ENCODE measurements around the gene TLR9. TPM values are rescaled to one million over a fixed set of nuclear protein-coding genes. Genes with fewer than 3 reads are reported as not detected.

The TLR9 gene
- total RNA-seq, 4 donors from 2014 or later = 0.19 to 0.61 TPM; not detected in 2

- DNase-seq (ENCODE audit: low spot score in 2 of 2) = no peak
- intact Hi-C loops (cut with DNase I; ENCODE audit: low total_unique reads) = no loop called here
- no peak overlapping the region for H3K4me3 ChIP-seq (ENCODE audit: low read depth, poor library complexity, severe bottlenecking)
- 80 to 89% methylated on average over 4 of the region's 4 CpGs for WGBS, 2 donors
- TF ChIP-seq, protein P1, sequence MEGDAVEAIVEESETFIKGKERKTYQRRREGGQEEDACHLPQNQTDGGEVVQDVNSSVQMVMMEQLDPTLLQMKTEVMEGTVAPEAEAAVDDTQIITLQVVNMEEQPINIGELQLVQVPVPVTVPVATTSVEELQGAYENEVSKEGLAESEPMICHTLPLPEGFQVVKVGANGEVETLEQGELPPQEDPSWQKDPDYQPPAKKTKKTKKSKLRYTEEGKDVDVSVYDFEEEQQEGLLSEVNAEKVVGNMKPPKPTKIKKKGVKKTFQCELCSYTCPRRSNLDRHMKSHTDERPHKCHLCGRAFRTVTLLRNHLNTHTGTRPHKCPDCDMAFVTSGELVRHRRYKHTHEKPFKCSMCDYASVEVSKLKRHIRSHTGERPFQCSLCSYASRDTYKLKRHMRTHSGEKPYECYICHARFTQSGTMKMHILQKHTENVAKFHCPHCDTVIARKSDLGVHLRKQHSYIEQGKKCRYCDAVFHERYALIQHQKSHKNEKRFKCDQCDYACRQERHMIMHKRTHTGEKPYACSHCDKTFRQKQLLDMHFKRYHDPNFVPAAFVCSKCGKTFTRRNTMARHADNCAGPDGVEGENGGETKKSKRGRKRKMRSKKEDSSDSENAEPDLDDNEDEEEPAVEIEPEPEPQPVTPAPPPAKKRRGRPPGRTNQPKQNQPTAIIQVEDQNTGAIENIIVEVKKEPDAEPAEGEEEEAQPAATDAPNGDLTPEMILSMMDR (IDR thresholded peaks at IDR 0.05) = no peak
- no peak for TF ChIP-seq POLR2A (IDR thresholded peaks at IDR 0.05)
Measured at GRCh38 chr3:52256622-52257021, 31.2 kb upstream of the TLR9 start.

GRCh38 chr3:52256159-52256558 is 30.7 kb upstream of the TLR9 start:
- TF ChIP-seq POLR2A (IDR thresholded peaks at IDR 0.05) = no peak
- no peak overlapping the region for H3K4me3 ChIP-seq (ENCODE audit: low read depth, poor library complexity, severe bottlenecking)
- intact Hi-C loops (cut with DNase I; ENCODE audit: low total_unique reads) = no loop called here
- no peak for DNase-seq (ENCODE audit: low spot score in 2 of 2)
- WGBS, 2 donors = 83 to 93% methylated on average over 3 of the region's 3 CpGs

- WGBS, 2 donors = 77 to 78% methylated on average over 9 of the region's 9 CpGs
Measured at GRCh38 chr3:52254608-52255007, 29.2 kb upstream of the TLR9 start.

GRCh38 chr3:52253314-52254304 is 28.2 kb upstream of the TLR9 start:
- peak in 1 of 2 donors; percentile 87 for DNase-seq (ENCODE audit: low spot score in 2 of 2)
- no peak for TF ChIP-seq POLR2A (IDR thresholded peaks at IDR 0.05)
- TF ChIP-seq, protein P1 (IDR thresholded peaks at IDR 0.05) = no peak
- 39 to 55% methylated on average over 12 of the region's 12 CpGs for WGBS, 2 donors
- intact Hi-C loops (cut with DNase I; ENCODE audit: low total_unique reads) = no loop called here
- H3K4me3 ChIP-seq (ENCODE audit: low read depth, poor library complexity, severe bottlenecking) = no peak overlapping the region

More at GRCh38 chr3:52254608-52255007, 29.2 kb upstream of the TLR9 start:
- intact Hi-C loops (cut with DNase I; ENCODE audit: low total_unique reads) = no loop called here
- DNase-seq (ENCODE audit: low spot score in 2 of 2) = peak in 1 of 2 donors; percentile 60
- TF ChIP-seq, protein P1 (IDR thresholded peaks at IDR 0.05) = no peak
- no peak for TF ChIP-seq POLR2A (IDR thresholded peaks at IDR 0.05)
- H3K4me3 ChIP-seq (ENCODE audit: low read depth, poor library complexity, severe bottlenecking) = no peak overlapping the region

DNA sequence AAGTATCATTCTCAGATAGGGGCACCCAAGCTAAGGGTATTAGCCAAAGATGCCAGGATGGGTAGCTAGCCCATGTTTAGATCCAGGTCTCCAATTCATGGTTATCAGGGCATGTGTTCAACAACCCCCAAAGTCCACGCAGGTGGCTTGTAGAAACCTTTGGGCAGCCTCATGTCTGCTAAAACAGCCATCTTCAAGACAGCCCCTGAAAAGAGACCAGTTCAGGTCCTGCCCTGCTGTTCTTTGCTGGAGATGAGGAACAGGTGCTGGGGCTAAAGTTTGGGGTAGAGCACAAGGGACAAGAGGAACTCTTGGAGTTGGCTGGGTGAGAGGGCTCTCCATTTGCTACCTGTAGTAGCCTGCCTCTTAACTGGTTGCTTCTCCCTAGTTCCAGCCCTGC is 24.7 kb upstream of the TLR9 start:
- no peak for DNase-seq (ENCODE audit: low spot score in 2 of 2)
- no peak for TF ChIP-seq POLR2A (IDR thresholded peaks at IDR 0.05)
- TF ChIP-seq, protein P1 (IDR thresholded peaks at IDR 0.05) = no peak
- intact Hi-C loops (cut with DNase I; ENCODE audit: low total_unique reads) = no loop called here
- WGBS, 2 donors = 91 to 92% methylated on average over 1 of the region's 1 CpG
- H3K4me3 ChIP-seq (ENCODE audit: low read depth, poor library complexity, severe bottlenecking) = no peak overlapping the region

DNA sequence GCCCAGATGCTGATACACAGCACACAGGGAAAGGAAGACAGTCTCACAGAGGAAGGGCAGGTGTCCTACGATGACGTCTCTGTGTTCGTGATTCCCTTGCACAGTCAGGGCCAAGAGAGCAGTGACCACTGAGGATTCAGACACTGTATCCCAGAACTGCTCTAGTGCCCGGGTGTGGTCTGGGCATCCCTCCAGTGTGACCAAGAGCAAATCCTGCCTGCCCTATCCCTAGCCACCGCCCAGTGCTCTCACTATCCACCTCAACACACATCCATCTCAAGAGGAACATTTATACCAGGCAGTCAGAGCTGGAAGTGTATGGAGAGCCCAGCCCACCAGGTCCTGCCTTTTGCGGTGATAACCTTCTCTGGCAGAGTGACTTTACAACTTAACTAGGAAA is 24.2 kb upstream of the TLR9 start:
- DNase-seq (ENCODE audit: low spot score in 2 of 2) = peak in 1 of 2 donors; percentile 60
- TF ChIP-seq, protein P1 (IDR thresholded peaks at IDR 0.05) = no peak
- TF ChIP-seq POLR2A (IDR thresholded peaks at IDR 0.05) = no peak
- 82 to 85% methylated on average over 6 of the region's 6 CpGs for WGBS, 2 donors
- no peak overlapping the region for H3K4me3 ChIP-seq (ENCODE audit: low read depth, poor library complexity, severe bottlenecking)
- intact Hi-C loops (cut with DNase I; ENCODE audit: low total_unique reads) = no loop called here

All from lower leg skin (tissue), 4 donors.